ENCODE data around the gene STXBP6.

The STXBP6 gene

GRCh38 chr14:25052385-25052784, 2.4 kb upstream of the STXBP6 start:
- no peak for DNase-seq (ENCODE audit: low read depth)

GRCh38 chr14:25050269-25051150, 563 bp upstream of the STXBP6 start:
- DNase-seq (ENCODE audit: low read depth) = peak; percentile 61

DNA sequence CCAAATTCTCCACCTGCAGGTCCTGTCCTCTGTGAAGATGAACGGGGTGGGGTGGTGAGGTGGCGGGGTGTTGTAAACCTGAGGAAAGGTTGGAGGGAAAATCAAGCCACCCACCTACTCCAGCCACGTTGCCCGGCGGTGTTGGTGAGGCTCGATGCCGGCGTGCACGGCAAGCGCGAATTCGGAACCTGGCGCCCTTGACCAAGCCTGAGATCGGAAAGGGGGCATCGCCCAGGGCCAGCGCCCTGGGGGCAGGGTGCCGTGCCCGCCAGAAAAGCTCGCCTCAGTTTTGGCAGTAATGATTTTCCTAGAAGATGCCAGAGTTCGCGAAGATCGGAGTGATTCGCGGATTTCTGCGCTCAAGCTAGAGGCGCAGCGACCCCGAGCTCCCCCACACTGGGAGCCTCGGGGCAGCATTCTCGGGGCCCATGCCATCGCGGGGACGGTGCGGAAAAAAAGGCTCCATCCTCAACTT, 817 bp downstream of the STXBP6 start:
- DNase-seq (ENCODE audit: low read depth) = peak; percentile 5

DNA sequence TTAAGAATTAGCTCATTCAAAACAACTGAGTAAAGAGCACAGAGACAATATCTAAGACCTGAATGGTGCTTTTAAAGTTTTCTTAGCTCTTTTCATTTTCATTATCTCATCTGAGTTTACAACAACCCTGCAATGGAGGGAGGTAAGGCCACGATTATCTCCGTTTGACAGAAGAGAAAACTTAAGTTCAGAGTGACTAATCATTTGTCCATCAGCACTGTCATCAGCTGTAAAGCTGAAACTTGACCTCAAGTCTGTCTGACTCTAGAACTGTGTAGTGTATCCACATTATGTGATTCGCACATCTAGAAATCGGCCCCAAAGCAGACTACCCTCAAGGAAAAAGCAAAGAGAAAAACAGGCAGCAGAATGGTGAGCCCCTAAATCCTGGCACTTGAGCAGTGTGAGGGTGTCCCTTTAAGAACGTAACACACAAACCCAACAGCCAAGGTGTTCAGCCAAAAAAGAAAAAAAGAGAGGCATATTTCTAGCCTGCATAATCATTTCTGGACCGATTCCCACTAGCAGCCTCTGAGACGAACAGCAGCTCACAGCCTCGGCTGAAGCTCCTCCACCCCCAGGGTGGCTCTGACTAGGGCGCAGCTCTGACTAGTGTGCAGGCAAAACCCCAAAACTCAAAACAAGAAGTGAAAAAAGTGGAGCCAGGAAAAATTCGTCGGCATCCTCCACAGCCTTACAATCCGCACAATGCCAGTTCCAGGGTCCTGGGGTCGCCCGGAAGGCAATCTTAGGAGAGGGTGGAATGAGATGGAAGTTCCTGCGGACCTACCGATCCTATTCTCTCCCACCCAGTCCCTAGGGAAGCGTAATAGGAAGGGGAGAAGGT, 1.6 kb downstream of the STXBP6 start:
- peak; percentile 65 for DNase-seq (ENCODE audit: low read depth)

GRCh38 chr14:25046301-25046943, 3.5 kb downstream of the STXBP6 start:
- DNase-seq (ENCODE audit: low read depth) = no peak

- DNase-seq (ENCODE audit: low read depth) = no peak
These were observed 5.7 kb downstream of the STXBP6 start for GRCh38 chr14:25044106-25044698.

- DNase-seq (ENCODE audit: low read depth) = peak; percentile 70
These were observed 7.3 kb downstream of the STXBP6 start for GRCh38 chr14:25042362-25043299.

DNA sequence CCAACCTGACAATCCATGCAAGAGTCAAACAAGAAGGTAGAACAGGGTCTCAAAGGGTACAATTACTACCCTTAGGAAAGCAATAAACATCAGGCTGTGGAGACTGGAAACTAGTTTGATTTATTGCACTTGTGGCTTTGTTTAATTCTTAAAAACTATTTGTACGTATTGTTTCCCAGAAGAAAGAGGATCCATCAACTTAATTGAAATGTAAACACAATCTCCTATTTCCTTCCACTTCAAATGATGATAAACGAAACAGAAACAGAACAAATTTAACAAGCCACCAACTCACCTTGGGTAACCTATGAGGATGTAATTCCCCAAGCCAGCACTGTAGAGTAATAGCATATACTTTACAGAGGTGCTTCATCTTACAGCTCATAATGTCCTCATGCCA, 8.0 kb downstream of the STXBP6 start:
- DNase-seq (ENCODE audit: low read depth) = no peak

DNA sequence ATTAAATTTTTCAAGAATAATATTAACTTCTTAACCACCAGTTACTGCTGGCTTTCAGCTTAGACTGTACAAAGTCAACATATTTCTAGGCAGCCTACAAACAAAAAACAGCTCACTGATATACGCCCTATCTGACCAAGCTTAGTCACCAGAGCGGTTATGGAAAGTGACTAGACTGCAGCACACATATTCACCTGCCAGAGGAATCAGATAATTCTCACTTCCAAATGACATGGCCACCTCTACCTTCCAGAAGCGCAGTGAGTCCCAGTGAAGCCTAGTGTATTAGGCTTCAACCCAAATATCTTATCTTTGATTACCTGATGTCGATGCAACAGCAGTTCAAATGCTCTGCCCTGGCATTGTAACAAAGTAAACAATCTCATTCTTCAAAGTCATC, 8.5 kb downstream of the STXBP6 start:
- no peak for DNase-seq (ENCODE audit: low read depth)

- DNase-seq (ENCODE audit: low read depth) = no peak
These were observed 10.0 kb downstream of the STXBP6 start for GRCh38 chr14:25039933-25040332.

- no peak for DNase-seq (ENCODE audit: low read depth)
These were observed 11.8 kb downstream of the STXBP6 start for GRCh38 chr14:25038044-25038668.

DNA sequence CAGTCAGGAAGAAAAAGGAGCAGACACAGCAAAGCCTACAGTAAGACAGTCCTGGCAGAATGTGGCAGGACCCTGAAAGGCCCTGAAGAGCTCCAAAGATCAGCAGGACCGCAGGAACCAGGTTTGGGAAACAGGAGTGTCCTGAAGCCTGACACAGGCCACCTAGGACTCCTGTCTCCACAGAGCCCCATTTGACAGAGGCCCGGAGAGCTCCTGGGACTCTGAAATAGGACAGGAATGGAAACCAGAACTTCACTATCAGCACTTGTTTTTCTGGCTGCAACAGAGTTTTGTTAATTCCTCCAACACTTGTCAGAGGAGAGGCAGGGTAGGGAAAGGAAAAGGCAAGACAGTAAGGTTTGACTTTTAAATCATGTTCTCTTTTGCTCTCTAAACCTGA, 12.9 kb downstream of the STXBP6 start:
- no peak for DNase-seq (ENCODE audit: low read depth)

DNA sequence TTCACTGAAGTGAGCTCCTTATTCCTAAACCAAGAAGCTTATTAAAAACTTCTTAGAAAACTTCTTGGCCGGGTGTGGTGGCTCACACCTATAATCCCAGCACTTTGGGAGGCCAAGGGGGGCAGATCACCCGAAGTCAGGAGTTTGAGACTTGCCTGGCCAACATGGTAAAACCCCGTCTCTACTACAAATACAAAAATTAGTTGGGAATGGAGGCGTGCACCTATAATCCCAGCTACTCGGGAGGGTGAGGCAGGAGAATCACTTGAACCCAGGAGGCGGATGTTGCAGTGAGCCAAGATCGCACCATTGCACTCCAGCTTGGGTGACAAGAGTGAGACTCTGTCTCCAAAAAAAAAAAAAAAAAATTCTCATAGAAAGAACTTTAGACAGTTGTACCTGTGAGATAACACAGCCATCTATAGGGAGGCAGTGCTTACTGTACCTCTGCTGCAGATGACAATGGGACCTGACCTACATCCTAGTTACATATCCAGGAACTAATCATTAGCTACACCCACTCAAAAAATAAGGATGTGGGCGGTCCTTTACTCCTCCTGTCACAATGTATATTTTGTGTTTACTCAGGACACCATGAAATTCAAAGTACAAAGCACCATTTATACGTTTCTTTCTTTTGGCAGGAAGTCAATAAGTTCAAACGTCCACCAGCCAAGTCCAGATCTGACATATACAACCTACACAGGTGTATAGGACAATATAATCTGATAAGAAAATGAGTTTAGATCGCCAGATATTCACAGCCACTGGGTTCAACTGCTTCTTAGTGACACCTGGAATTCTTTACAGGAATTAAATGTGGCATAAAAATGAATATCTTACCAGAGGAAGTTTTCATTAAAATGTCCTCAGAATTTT, 14.9 kb downstream of the STXBP6 start:
- DNase-seq (ENCODE audit: low read depth) = no peak

- no peak for DNase-seq (ENCODE audit: low read depth)
These were observed 16.6 kb downstream of the STXBP6 start for GRCh38 chr14:25033358-25033757.

DNA sequence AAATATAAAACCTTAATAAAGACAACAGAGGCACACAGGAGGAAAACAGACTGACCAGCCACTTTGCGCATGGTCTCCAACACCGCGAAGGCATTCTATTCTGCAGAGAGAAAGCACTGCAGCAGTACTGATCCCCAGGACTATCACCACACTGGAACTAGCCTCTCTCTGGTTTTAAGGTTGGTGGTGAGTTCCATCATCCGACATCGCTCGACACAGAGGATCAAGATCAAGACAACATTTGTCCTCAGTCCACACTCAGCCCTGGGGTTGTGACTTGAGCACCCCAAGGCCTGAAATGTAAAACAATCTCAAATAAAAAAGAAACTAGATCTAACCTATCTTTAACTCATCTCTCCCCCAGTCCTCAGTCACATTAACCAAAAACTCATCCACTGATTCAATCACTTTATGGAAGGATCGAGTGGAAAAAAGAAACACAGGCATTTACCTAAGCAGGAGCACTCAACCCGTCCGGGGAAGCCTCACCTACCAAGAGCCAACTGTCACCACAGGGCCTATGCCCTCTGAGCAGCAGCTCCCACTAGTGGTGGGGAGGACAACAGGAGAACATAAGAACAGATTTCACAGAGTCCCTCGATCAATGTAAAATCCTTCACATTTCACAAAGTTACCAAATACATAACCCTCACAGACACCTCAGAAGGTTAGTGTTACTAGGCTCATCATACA, 17.7 kb downstream of the STXBP6 start:
- no peak for DNase-seq (ENCODE audit: low read depth)

- no peak for DNase-seq (ENCODE audit: low read depth)
These were observed 23.3 kb downstream of the STXBP6 start for GRCh38 chr14:25026476-25027137.

- DNase-seq (ENCODE audit: low read depth) = no peak
These were observed 30.1 kb downstream of the STXBP6 start for GRCh38 chr14:25019892-25020291.

DNA sequence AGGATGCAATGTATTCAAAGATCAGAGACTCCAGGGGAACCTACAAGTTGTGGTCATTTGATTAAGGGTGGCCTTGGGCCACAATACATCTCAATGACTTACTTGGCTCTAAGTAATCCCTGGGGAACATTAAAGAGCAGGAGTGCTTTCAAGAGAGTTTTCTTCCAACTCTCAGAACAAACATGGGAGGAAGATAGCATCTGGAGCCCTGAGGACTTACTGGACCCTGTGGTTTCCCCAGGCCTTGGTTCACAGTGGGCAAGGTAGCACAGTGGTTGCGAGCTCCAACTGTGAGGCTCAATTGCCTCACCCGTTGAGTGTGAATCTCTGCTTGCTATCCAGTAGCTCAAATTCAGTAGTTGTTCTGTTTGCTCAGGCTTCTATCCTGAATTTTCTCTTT, 32.4 kb downstream of the STXBP6 start:
- DNase-seq (ENCODE audit: low read depth) = no peak

Data from iris pigment epithelial cell (primary cell).